HPDE6-E6E7 (cell line): ENCODE data around the gene PRAF2.

Experiments
- DNase-seq: peaks from one replicate; pipeline ENCODE4 v3.0.0; 2011; ENCODE audit warnings: missing footprints; ENCODE audit errors: extremely low spot score

The PRAF2 gene

GRCh38 chrX:49073601-49074575, at the start of gene PRAF2:
Gene PRAF2, minus strand, starts transcription at chrX:49074002. Its CDS starts 15 bp downstream, at chrX:49073987.
- DNase-seq: peak; percentile 72

- no peak for DNase-seq
Measured at GRCh38 chrX:49122499-49122898, 48.7 kb upstream of the PRAF2 start.

DNA sequence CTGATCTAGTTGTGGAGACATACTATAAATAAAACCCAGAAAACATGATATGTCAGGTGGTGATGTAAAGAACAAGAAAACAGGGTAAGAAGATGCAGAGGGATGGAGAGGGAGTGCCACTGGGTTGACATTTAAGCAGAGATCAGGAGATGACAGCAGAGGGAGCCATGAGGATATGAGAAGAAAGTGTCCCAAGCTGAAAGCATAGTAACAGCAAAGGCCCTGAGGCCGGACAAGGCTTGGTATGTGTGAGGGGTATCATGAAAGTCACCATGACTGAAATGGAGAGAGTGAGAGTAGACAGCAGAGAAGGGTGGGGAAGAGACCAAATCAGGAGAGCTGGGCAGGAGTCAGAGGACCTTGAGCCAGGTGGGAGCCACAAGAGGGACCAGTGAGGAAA, 46.3 kb upstream of the PRAF2 start:
- no peak for DNase-seq

DNA sequence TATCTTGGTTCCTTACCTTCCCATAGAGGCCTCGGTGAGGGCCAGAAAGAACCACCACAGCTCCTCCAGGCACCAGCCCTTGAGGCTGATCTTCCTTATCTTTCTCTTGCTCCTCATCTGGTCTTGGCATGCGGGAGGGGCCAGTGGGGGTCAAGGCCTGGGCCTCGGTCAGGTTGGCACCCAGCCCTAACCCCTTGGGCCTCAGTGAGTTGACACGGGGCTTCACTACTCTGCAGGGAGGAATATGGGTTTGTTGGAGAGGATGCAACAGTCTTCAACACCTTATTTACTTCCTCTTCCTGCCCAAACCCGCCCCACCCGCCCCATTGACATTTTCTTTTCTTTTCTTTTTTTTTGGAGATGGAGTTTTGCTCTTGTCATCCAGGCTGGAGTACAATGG, 43.8 kb upstream of the PRAF2 start:
- DNase-seq: no peak

GRCh38 chrX:49116716-49117115, 42.9 kb upstream of the PRAF2 start:
- DNase-seq: no peak

DNA sequence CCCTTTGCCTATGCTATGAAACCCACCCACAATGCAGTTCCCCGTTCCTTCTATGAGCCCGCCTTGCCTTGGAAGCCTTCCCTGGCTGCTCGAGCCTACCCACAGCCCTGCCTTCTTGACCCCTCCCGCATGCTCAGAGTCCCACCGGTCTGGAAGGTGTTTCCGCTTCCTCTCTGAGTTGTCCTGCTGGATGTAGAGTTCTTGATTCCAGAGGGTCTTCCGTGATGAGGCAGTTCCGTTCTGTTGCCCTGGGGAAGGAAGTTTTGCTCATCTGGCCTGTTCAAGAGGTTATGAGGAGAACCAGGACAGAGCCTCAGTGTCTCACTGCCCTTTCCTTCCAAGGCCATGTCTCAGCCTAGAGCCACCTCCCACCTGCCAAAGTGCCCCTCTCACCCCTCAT, 42.3 kb upstream of the PRAF2 start:
- no peak for DNase-seq

DNA sequence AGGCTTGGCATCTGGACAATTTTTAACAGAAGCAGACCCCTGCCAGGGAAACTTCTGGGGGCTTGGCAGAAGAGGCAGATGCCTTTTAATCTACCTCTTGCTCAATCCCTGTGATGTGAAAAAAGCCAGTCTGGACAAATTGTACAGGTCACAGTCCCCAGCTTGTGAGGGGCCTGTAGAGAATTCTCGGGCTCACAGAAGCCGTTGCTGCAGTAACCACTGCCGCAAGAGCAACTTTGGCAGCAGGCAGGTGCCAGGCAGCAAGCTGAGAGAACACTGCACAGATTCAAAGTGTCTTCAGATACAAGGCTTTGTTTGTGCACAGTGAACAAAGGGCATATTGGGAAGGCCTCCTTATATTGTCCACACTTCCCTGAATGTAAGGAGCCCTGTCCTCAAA, 38.0 kb upstream of the PRAF2 start:
- no peak for DNase-seq

DNA sequence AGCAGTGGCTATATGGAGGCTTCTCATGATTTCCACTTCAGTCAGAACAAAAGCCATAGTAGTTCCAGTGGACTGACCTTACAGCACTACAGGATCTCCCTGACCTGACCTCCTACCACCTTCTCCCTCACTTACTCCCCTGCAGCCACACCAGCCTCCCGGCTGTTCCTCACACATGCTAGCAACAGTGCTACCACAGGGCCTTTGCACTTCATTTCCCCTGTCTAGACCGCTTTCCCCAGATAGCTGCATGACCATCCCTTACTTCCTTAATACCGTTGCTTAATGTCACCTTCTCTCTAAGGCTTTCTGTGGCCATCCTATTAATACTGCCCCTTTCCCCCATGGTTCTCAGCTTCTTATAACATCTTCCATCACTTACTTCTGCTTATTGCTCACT, 36.6 kb upstream of the PRAF2 start:
- no peak for DNase-seq

DNA sequence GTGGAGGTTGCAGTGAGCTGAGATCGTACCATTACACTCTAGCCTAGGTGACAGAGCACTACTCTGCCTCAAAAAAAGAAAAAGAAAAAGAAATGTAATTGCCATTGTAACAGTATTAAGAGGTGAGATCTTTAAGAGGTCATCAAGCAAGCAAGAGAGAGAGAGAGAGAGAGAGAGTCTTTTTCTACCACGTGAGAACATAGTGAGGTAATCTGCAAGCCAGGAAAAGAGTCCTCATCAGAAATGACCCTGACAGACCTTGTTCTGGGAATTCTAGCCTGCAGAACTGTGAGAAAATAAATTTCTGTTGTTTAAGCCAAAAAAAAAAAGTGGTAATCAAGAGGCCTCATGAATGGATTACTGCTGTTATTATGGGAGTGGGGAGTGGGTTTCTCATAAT, 34.8 kb upstream of the PRAF2 start:
- DNase-seq: no peak

- DNase-seq: no peak
Measured at GRCh38 chrX:49106930-49107329, 33.1 kb upstream of the PRAF2 start.

DNA sequence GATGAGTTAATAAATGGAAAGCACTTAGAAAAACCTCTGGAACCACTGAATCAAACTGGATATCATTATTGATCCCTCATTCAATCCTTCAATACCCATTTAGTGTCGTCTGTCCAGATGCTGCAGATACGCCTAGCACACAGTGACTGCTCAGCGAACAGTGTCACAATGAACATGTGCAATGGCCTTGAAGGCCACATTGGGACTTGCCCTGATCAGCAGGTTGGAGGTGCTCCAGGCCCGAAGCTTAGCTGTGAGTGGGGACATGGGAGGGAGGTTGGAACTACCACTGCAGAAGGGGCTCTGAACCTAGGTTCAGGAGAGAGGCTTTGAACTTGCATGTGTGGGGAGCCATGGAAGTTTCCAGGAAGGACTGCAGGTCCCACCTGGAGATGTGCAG, 32.5 kb upstream of the PRAF2 start:
- no peak for DNase-seq

- DNase-seq: no peak
Measured at GRCh38 chrX:49103637-49104036, 29.8 kb upstream of the PRAF2 start.

- no peak for DNase-seq
Measured at GRCh38 chrX:49102190-49102589, 28.4 kb upstream of the PRAF2 start.

GRCh38 chrX:49101629-49101984, 27.8 kb upstream of the PRAF2 start:
- DNase-seq: no peak

- peak; percentile 92 for DNase-seq
Measured at GRCh38 chrX:49100704-49101628, 27.2 kb upstream of the PRAF2 start.

DNA sequence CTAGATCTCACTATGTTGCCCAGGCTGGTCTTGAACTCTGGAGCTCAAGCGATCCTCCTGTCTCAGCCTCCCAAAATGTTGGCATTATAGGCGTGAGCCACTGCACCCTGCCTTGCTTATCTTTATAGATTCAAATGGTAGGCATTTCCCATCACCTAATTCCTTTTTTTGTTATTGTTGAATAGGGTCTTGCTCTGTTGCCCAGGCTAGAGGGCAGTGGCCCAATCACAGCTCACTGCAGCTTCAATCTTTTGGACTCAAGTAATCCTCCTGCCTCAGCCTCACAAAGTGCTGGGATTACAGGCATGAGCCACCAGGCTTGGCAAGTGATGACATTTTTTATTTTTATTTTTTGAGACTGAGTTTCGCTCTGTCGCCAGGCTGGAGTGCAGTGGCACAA, 22.6 kb upstream of the PRAF2 start:
- no peak for DNase-seq

GRCh38 chrX:49089553-49089952, 15.8 kb upstream of the PRAF2 start:
- DNase-seq: no peak

- no peak for DNase-seq
Measured at GRCh38 chrX:49082271-49082871, 8.6 kb upstream of the PRAF2 start.

DNA sequence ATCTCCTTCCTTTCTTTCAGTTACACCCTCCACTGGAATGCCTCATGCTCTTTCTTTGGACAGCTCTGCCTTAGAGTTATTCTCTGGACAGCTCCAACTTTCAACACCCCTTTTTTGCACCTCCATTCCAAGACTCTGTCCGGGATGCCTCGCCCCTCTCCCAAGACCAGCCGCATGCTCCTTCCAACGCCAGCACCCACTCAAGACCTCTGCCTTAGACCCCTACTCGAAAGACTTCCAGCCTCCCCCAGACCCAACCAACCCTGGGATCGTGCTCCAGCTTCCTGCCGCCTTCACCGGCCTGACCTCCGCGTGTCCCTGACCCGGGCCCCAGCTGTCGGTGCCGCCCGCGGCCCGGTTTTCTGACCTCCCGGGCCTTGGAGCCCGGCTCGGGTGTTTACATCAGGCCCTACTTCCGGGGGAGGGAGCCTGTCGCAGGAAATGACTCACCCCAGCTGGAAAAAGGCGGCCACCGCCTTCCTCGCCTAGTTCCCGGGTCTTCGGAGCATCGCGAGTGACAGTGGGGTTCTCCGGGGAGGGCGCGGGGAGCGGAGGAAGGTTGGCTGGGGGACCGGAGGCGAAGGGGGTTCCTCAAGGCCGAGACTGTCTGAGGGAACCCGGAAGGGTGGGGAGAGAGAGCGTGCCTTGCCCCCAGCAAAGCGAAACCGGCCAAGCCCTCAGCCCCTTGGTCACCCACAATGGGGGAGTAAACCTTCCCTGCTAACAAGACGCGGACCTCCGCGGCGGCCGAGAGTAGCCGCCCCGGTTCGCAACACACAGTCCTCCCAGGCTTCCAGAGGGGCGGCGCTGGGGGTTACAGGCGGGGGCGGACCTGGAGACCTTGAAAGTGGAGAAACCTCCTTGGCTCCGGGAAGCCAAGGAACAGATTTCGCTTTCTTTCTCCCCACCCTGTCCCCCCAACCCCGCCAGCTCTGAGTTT, 6.0 kb upstream of the PRAF2 start, which contains the start of gene WDR45:
Gene WDR45, minus strand, starts transcription at position 399 of the 940 bp plus-strand sequence. CDS start 1,792 bp downstream, outside the sequence.
- peak; percentile 62 for DNase-seq

DNA sequence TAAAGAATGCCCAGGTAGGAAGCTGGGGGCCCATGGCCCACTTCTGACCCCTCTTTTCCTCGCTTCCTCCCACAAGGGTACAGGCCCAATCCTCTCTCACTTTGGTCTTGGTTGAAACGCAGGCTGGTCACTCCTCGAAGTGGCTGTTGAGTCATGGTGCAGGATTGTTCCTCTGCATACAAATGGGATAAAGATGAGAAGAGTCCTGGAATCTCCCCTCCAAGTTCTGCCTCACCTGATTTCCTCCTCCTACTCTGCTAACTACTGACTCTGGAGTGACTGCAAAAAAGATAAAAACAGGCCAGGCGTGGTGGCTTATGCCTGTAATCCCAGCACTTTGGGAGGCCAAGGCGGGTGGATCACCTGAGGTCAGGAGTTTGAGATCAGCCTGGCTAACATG, 4.1 kb upstream of the PRAF2 start:
- no peak for DNase-seq

DNA sequence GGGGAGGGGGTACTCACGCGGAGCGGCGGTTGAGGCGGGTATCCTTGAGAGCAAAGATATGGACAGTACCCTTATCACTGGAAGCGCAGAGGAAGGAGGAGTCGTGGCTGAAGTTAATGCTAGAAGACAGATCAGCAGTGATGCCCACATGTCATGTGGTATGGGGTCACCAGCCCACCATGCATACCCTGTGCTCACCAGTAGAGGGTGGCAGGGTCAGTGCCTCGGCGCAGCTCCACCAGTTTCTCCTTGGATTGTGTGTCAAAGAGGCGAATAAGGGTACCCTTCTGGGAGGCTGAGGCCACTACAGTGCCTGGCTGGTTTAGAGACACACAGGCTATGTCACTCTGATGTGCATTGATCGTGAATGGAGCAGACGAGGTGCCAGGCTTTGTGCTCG, 1.5 kb upstream of the PRAF2 start:
- no peak for DNase-seq
